LNCaP clone FGC (cell line): ENCODE results near the gene PRPF19.
A peak's percentile ranks its signal among the peaks of the same experiment; 100 is the strongest.

Experiments used
- DNase-seq: peaks from one replicate; pipeline ENCODE4 v3.0.0-alpha.2; 2011; ENCODE audit warnings: low read depth
- H3K4me3 ChIP-seq: 2 replicates; pipeline ENCODE4 v1.5.1; 2011; ENCODE audit warnings: mild to moderate bottlenecking, low read depth, low read length, control low read depth
- CTCF ChIP-seq: IDR thresholded peaks from 2 replicates; pipeline ENCODE4 v1.5.1; 2012; ENCODE audit warnings: mild to moderate bottlenecking; ENCODE audit not compliant: control insufficient read depth, insufficient read depth; ENCODE audit errors: extremely low read depth

The PRPF19 gene

DNA sequence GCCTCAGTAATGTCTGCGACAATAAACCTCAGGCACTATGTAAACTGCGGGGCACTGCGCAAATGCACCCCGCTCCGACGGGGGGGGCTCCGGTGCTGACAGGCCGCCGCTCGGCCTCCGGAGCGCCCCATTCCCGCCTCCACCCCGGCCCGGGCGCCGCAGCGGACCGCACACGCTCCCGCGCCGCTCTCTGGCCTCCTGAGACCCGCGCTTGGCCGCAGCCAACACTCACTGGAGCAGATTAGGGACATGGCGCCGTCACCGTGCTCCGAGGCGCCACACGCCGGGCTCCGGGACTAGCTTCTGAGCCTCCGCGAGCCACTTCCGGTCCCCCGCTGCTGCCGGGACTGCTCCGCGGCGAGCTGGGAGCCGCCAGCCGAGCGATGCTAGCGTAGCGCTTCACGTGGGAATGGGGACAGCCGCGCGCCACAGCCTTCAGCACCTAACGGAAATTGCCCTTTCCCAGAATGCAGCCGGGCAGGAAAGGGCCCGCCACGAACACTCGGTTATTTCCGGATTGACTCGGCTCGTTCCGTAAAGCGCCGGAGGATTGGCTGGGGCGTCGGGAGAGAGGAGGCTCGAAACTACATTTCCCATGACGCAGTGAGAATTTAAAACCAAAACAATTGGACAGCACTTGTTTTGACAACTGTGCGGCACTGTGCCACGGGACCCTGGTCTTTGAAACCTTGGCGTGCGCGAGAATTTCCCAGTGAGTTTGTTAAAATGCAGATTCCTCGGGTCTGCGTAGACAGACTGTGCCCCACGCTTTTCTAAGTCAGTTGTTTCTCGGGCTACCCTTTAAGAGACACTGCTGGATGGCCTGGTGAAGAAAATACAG, at the start of gene PRPF19:
TSS of gene PRPF19 (minus strand) at position 454 of the 841 bp plus-strand sequence. CDS start at position 251, 203 bp downstream.
- peak; percentile 82 for DNase-seq
- TF ChIP-seq CTCF: no peak
- H3K4me3 ChIP-seq: peak within 1 kb of the TSS; percentile 71

GRCh38 chr11:60955571-60955970, 49.2 kb upstream of the PRPF19 start:
- no peak for DNase-seq

GRCh38 chr11:60954421-60954820, 48.0 kb upstream of the PRPF19 start:
- no peak for TF ChIP-seq CTCF
- no peak overlapping the region for H3K4me3 ChIP-seq
- no peak for DNase-seq

More at GRCh38 chr11:60955571-60955970, 49.2 kb upstream of the PRPF19 start:
- no peak overlapping the region for H3K4me3 ChIP-seq
- no peak for TF ChIP-seq CTCF

GRCh38 chr11:60953781-60954180, 47.4 kb upstream of the PRPF19 start:
- no peak for TF ChIP-seq CTCF
- no peak overlapping the region for H3K4me3 ChIP-seq
- DNase-seq: no peak

DNA sequence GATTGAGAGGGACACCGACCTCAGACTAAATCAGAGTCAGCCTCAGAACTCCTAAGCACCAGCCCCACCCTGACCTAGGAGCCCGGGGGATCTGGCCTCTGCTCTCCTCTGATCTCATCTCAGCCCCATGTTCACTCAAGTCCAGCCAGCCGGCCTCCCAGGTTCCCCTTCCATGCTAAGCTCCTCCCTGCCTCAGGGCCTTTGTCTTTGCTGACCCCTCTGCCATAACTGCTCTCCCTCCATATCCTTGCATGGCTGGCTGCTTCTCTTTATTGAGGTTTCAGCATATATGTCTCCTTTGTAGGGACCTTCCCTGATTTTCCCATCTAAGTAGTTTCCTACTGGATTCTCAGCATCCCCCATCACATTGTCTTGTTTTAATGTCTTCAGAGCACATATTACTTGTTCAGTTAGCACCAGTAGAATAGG, 46.4 kb upstream of the PRPF19 start:
- H3K4me3 ChIP-seq: no peak overlapping the region
- no peak for DNase-seq
- no peak for TF ChIP-seq CTCF

DNA sequence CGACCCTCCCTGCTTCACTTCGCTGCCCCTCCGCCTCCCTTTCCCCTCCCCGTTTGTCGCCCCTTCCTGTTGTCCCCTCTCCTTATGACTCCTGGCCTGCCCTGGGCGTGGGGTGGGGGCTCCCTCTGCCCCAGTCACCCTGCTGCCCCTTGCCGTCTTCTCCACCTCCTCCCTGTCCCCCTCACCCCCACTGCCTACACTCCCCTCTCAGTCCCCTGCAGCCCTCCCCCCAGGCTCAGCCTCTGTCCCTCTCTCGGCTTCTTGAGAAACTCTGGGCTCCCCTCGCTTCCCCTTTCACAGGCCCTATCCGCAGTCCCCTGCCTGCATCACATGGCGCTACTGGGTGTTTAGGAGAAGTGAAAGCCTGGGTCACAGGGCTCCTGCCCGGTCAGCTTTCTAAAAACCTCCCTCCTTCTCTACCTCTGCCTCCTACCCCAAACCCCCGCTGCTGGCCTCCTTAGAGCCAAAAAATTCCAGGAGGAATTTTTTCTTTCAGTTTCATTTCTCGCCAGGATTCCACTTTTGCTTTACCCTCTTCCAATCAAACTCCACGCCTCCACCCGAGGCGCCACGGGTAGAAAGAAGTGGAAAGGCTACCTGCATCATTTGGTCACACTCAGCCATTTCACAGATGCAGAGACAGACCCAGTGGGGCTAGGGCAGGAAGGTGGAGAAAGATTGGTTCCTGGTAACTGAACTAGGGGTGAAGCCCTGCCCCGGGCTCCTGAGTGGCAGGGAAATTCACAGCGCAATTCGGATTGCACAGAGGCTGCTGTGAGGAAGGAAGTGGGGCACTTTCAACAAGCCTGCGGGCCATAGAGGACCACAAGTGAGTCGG, 45.7 kb upstream of the PRPF19 start, which contains the start of gene SLC15A3:
TSS of gene SLC15A3 (minus strand) at position 273 of the 838 bp plus-strand sequence. CDS start 625 bp downstream, outside the sequence.
- DNase-seq: no peak
- no peak within 1 kb of the TSS for H3K4me3 ChIP-seq
- no peak for TF ChIP-seq CTCF
